Heart right ventricle (tissue), 16 donors: ENCODE measurements around the gene GSK3A. TPM values are rescaled to one million over a fixed set of nuclear protein-coding genes. Genes with fewer than 3 reads are reported as not detected.

Source experiments
- ATAC-seq, 8 donors: fragments of 200-7000 bp; cut with Tn5 transposase; one replicate each; pipeline ENCODE4 v1.9.1; 2020; ENCODE audit warnings: mild to moderate bottlenecking in 8 of 8, moderate library complexity in 8 of 8, moderate number of reproducible peaks in 1 of 8
- DNase-seq, 2 donors: peaks; one replicate each; pipeline ENCODE4 v3.0.0-alpha.2; 2020
- H3K27ac ChIP-seq, 10 donors: fragments of 200-600 bp; sonication (generic) in 2 of 10; one replicate each; pipeline versions ENCODE4 v1.5.0 to v1.8.0; 2020 to 2022; ENCODE audit warnings: mild to moderate bottlenecking in 3 of 10
- H3K27me3 ChIP-seq, 7 donors: fragments of 200-600 bp; one replicate each; pipeline ENCODE4 v1.8.0; 2021 to 2022; ENCODE audit warnings: mild to moderate bottlenecking in 2 of 7
- H3K36me3 ChIP-seq, 9 donors: fragments of 200-600 bp; sonication (generic) in 1 of 9; one replicate each; pipeline versions ENCODE4 v1.5.0 to v1.8.0; 2020 to 2022; ENCODE audit warnings: mild to moderate bottlenecking in 2 of 9
- H3K4me1 ChIP-seq, 9 donors: fragments of 200-600 bp; sonication (generic) in 1 of 9; one replicate each; pipeline versions ENCODE4 v1.5.0 to v1.8.0; 2020 to 2022; ENCODE audit warnings: mild to moderate bottlenecking in 4 of 9
- H3K4me3 ChIP-seq, 10 donors: fragments of 200-600 bp; sonication (generic) in 2 of 10; one replicate each; pipeline versions ENCODE4 v1.5.0 to v1.8.0; 2020 to 2022; ENCODE audit warnings: mild to moderate bottlenecking in 7 of 10, moderate library complexity in 2 of 10
- H3K9me3 ChIP-seq, 11 donors: fragments of 200-600 bp in 10 of 11; sonication (generic) in 2 of 11; one replicate each; pipeline versions ENCODE4 v1.5.0 to v1.8.0; 2013 to 2022; ENCODE audit warnings: mild to moderate bottlenecking in 2 of 11, control low read depth in 1 of 11, moderate library complexity in 1 of 11
- CTCF ChIP-seq, 9 donors: fragments of 200-600 bp; sonication (generic) in 2 of 9; IDR thresholded peaks; one replicate each; pipeline versions ENCODE4 v1.5.0 to v1.8.0; 2021 to 2022; ENCODE audit warnings: antibody characterized with exemption in 9 of 9, mild to moderate bottlenecking in 5 of 9, moderate library complexity in 1 of 9
- WGBS, 2 donors: extraction: QIAGEN DNeasy Blood & Tissue Kit; methylation state at CpG; one replicate each; pipeline ENCODE4 v1.1.7; 2013; ENCODE audit warnings: inconsistent platforms in 1 of 2; 5-methylcytosine and 5-hydroxymethylcytosine counted together
- intact Hi-C, 10 donors: fragments of 100-400 bp; cut with DNase I; formaldehyde crosslinking; loops; one replicate each; pipeline versions ENCODE4 v1.11.1 to v1.14.2; 2022
- polyA plus RNA-seq, 2 donors: library from polyadenylated mRNA; stranded (reverse); fragments of 200-250 nt; gene quantifications; one replicate each; pipeline ENCODE4 v1.2.3, GENCODE V29; 2013
- total RNA-seq, 10 donors: library from RNA; stranded (reverse); fragmentation: NEBNext Ultra II Directional in 3 of 10; extraction: Animal tissue kit (Norgen Biotek cat#: 25700) in 3 of 10; gene quantifications; one replicate each; pipeline versions ENCODE4 v1.2.1 to v1.2.4, GENCODE V29; 2021 to 2023
- donor health status: Arrhythmogenic right ventricular cardiomyopathy.
- donor health status: ischemic (EF 13 %, LVEDD 7.1; RV severe dilation, severe dysfunction).
- donor health status: healthy with polysubstance abuse.
- donor health status: DM: no; HTN: yes; CAD: no.
- donor health status: DM: no; HTN: no; CAD: no.
- donor health status: ischemic (EF 25% LVEDD 6.9; RV normal size, moderate dysfunction).
- donor health status: ischemic (EF 25% LVEDD 5.7; RV mildly dilated, moderate dysfunction).
- donor health status: healthy.
- donor health status: DM: yes; HTN: yes; CAD: no.
- donor health status: Ischemic cardiomyopathy.
- donor health status: ischemic (EF 35%, LVEDD 5.7; RV mildly dilated, moderate dysfunction).
- donor health status: nonischemic (EF 11% LVEDD 7.7; RV severe dilation, severe dysfunction).
- donor health status: DM: yes; HTN: yes; CAD: no.
- donor health status: PGD.
- donor health status: ischemic (EF 29% LVEDD 5.4; RV normal size, mild dysfunction).
- donor health status: nonischemic (EF 23%, LVEDD 6.1; RV moderate dilation, normal function).

Gene GSK3A
- total and polyA plus RNA-seq, 12 donors = 31.2 to 51.0 (median 36.4) TPM

GRCh38 chr19:42269478-42270345 is 27.3 kb upstream of the GSK3A start:
- peaks cover 18 to 41% (median 33%) of the 10 kb centered on the region in 9 donors for H3K4me1 ChIP-seq

GRCh38 chr19:42268704-42269477 is 26.5 kb upstream of the GSK3A start, which contains the start of gene CIC:
Gene CIC (plus strand): TSS chr19:42269252. CDS start chr19:42271784, 2,532 bp downstream.
- intact Hi-C loops = loop anchor here in 5 of 10 donors (1.0 to 2.0 kb wide), 3 partner anchors 14 to 15 kb away; partner anchors contain the start of gene ERF (in 4 of the 5)
- no peak for TF ChIP-seq CTCF (IDR thresholded peaks at IDR 0.05)
- 0 to 1% methylated on average over 51 to 52 of the region's 52 CpGs for WGBS, 2 donors
- peaks cover 0 to 26% (median 19%) of the 10 kb centered on the region in 9 donors for H3K36me3 ChIP-seq
- peak within 1 kb of the TSS; percentile 90 to 99 (median 98) for H3K27ac ChIP-seq
- ATAC-seq = peak; percentile 84 to 93 (median 88)
- peak; percentile 99 to 100 for DNase-seq
- H3K27me3 ChIP-seq = no peaks in the 10 kb centered on the region
- H3K4me1 ChIP-seq = peaks cover 18 to 39% (median 29%) of the 10 kb centered on the region in 9 donors
- H3K9me3 ChIP-seq = no peaks in the 10 kb centered on the region
- peak within 1 kb of the TSS; percentile 38 to 83 (median 66) for H3K4me3 ChIP-seq

More at GRCh38 chr19:42269478-42270345, 27.3 kb upstream of the GSK3A start:
- Histone ChIP-seq H3K27ac (peak overlapping the region; percentile 70 to 99 (median 87)), H3K36me3 (peaks cover 0 to 34% (median 27%) of the 10 kb centered on the region in 9 donors), H3K27me3 (no peaks in the 10 kb centered on the region), H3K9me3 (no peaks in the 10 kb centered on the region), H3K4me3 (peak overlapping the region; percentile 38 to 66 (median 60))
- TF ChIP-seq CTCF (IDR thresholded peaks at IDR 0.05) = no peak
- DNase-seq = no peak
- ATAC-seq = no peak
- WGBS, 2 donors = 27 to 28% methylated on average over 9 to 10 of the region's 10 CpGs
- intact Hi-C loops = loop anchor here in 4 of 10 donors (1.0 to 2.0 kb wide), 2 partner anchors 15 kb away; partner anchors contain the start of gene ERF (in 3 of the 4)

- Histone ChIP-seq H3K4me3 (peak overlapping the region; percentile 13 to 83 (median 66)), H3K27ac (peak overlapping the region; percentile 90 to 99 (median 97)), H3K36me3 (peaks cover 0 to 19% (median 12%) of the 10 kb centered on the region in 9 donors), H3K9me3 (no peaks in the 10 kb centered on the region), H3K27me3 (no peaks in the 10 kb centered on the region), H3K4me1 (peaks cover 18 to 39% (median 29%) of the 10 kb centered on the region in 9 donors)
- ATAC-seq = peak; percentile 83 to 93 (median 87)
- peak in 1 of 9 donors; percentile 10 for TF ChIP-seq CTCF (IDR thresholded peaks at IDR 0.05)
- intact Hi-C loops = loop anchor here in 4 of 10 donors (1.0 to 2.0 kb wide), 2 partner anchors 13 kb away; partner anchors contain the start of gene ERF (in 4 of the 4)
- WGBS, 2 donors = 0% methylated on average over 44 to 46 of the region's 46 CpGs
- DNase-seq = peak; percentile 96 to 100
These were observed 25.8 kb upstream of the GSK3A start for GRCh38 chr19:42268142-42268703.
